GM19395 (cell line): ENCODE results near the gene SKI.
"Not testable (repeated sequence)": the region's sequence is repeated elsewhere in the genome, so short reads cannot be mapped to it uniquely, and the experiment has no call there.

ENCODE experiments used
- ATAC-seq: cut with Tn5 transposase; IDR thresholded peaks from one replicate; pipeline ENCODE4 v1.9.1; 2021; ENCODE audit warnings: mild to moderate bottlenecking, moderate library complexity; ENCODE audit not compliant: unreplicated experiment

Gene SKI

DNA sequence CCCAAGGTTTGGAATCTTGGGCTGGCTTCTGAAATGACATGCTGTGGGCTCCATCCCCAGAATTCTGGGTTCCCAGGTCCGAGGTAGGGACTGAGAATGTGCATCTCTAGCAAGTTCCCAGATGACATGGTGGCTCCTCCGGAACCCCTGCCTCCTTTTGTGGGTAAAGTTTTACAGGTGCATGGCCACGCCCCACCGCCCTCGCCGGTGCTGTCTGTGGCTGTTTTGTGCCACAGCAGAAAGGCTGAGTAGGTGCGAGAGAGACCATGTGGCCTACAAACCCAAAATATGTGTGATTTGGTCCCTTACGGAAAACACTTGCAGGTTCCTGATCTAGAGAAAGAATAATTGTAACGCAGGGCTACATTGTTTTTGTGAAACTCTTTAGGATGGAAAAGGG is 30.9 kb downstream of the SKI start:
- no peak for ATAC-seq

DNA sequence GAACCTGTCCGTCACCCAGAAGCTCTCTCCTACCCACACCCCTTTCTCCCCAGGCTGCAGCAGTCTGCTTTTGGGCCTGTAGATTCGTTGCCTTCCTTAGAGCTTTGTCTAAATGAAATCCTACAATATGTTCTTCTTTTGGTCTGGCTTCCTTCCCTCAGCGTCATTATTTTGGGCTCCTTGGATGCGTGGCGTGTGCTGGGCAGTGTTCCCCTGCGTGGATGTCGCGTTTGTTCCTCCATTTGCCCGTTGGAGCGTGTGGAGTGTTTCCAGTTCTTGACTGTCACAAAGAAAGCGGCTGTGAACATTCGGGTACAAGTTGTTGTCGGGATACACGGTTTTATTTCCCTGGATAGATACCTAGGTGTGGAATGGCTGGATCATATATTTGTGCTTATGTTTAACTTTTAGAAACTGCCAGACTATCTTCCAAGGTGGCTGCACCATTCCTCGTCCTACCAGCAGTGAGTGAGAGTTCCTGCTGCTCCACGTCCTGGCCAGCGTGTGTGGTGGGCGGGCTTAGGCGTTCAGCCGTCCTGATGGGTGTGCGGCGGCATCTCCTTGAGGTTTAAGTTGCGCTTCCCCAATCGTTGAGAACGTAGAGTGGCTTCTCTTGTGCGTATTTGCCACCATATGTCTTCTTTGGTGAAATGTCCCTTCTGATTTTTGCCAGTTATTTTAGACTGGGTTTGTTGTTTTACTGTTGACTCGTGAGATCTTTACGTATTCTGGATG is 31.7 kb downstream of the SKI start:
- ATAC-seq: no peak

DNA sequence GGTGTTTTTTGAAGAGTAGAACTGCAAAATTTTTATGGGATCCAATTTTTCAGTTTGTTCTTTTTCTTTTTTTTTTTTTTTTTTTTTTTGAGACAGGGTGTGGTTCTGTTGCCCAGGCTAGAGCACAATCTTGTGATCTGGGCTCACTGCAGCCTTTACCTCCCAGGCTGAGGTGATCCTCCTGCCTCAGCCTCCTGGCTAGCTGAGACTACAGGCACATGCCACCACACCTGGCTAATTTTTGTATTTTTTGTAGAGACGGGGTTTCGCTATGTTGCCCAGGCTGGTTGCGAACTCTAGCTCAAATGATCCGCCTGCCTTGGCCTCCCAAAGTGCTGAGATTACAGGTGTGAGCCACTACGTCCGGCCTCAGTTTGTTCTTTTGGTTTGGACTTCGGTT is 32.4 kb downstream of the SKI start:
- ATAC-seq: not testable (repeated sequence)

DNA sequence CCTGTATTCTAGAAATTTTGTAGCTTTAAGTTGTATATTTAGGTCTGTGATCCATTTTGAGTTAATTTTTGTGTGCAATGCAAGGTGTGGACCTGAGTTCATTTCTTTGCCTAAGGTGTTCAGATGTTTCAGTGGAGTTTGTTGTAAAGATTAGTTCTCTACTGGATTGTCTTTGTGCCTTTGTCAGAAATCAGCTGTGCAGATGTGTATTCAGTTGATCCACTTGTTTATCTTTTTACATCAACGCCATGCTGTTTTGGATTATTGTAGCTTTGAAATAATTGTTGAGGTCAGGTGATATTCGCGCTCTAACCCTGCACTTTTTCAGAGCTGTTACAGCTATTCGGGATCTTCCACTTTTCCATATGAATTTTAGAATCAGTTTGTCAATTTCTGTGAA is 32.8 kb downstream of the SKI start:
- ATAC-seq: no peak

DNA sequence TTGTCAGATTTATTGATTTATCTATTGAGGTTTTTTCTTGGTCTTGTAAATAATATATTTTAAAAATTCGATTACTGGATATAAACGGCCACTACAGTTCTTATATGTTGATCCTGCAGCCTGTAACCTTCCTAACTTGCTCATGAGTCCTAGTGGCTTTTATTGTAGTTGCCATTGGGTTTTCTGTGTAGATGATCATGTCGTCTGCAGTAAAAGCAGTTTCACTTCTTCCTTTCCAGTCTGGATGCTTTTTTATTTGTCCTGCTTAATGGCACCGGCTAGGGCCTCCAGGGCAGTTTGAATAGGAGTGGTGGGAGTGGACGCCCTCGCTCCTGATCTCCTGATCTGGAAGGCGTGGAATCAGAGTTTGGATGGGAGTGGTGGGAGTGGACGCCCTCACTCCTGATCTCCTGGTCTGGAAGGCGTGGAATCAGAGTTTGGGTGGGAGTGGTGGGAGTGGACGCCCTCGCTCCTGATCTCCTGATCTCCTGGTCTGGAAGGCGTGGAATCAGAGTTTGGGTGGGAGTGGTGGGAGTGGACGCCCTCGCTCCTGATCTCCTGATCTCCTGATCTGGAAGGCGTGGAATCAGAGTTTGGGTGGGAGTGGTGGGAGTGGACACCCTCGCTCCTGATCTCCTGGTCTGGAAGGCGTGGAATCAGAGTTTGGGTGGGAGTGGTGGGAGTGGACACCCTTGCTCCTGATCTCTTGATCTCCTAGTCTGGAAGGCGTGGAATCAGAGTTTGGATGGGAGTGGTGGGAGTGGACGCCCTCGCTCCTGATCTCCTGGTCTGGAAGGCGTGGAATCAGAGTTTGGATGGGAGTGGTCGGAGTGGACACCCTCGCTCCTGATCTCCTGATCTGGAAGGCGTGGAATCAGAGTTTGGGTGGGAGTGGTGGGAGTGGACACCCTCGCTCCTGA is 33.6 kb downstream of the SKI start:
- not testable (repeated sequence) for ATAC-seq

DNA sequence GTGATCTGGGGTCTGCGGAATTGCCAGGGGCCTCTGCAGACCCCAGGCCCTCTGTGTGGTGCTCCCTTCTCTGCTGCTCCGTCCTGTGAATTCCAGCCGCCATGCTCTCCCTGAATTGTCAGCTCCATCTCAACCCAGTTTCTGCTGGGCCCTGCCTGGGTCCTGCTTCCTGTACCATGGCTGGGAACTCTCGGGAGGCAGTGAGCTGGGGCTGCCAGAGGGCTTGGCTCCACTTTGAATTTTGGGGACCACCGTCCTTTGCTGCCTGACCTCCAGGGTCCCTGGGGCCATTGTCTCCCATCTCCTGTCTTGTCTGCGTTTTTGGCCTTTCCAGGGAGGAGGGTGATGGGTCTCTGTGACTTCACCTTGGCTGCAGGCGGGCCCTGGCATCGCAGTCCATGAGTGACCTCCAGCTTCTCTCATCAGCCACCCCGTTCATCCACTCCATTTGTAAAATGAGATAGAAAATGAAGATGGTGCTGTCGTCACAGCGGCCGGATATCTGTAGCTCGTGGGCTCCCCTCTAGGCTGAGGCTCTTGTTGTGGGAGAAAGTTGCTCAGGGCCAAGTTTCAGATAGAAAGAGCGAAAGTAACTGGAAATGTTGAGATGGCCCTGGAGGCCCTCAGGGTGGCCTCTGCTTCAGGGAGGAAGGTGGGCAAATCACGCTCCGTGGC is 38.3 kb downstream of the SKI start:
- no peak for ATAC-seq

DNA sequence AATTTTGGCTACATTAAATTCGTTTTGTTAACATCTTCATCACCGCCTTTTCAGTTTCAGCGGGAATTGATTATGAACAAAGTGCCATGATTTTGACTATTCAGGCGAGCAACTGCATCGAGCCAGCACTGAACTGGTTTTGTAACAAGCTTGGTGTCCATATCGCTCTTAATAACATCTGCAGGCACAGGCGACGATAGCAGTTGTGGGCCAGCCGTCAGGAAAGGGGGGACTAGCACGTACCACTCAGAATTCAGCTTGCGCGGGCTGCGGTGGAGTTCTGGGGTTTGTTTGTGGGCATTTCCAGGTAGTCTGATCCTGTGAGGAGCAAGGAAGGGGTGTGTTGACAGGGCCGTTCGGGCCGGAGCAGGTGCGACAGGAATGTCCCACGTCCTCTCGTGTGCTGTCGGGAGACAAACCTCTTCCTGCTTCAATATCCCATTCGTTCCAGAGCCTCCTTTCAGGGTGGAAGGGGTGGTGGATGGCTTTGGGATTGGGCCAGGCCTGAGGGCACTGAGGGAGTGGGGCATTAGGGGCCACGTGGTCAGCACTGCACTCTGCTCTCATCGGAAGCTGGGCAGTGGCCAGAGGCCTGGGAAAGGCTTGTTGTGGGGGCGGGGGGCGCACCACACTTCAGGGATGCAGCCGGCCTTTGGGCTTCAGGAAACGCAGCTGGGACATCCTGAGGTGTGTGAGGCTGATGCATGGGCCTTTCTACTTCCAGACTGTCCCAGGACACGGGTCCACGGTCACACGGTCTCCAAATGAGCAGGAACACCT is 39.1 kb downstream of the SKI start:
- ATAC-seq: no peak

DNA sequence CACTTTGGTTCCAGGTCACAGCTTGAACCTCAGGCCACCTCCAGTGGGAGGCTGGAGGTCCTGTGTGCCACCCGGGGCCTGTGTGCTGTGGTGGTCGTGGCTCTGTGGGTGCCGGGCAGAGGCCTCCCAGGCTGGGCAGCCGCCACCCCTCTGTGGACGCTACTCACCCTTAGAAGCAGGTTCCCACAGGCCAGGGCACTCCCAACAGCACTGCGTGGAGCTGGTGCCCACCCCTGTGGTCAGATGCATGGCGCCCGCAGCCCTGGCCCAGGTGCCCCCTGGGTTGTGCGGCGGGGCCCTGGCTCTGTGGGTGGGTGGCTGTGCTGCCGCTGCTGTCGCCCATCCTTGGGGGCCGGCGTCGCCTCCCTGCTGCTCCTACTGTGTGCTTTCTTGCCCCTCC is 39.7 kb downstream of the SKI start:
- no peak for ATAC-seq

DNA sequence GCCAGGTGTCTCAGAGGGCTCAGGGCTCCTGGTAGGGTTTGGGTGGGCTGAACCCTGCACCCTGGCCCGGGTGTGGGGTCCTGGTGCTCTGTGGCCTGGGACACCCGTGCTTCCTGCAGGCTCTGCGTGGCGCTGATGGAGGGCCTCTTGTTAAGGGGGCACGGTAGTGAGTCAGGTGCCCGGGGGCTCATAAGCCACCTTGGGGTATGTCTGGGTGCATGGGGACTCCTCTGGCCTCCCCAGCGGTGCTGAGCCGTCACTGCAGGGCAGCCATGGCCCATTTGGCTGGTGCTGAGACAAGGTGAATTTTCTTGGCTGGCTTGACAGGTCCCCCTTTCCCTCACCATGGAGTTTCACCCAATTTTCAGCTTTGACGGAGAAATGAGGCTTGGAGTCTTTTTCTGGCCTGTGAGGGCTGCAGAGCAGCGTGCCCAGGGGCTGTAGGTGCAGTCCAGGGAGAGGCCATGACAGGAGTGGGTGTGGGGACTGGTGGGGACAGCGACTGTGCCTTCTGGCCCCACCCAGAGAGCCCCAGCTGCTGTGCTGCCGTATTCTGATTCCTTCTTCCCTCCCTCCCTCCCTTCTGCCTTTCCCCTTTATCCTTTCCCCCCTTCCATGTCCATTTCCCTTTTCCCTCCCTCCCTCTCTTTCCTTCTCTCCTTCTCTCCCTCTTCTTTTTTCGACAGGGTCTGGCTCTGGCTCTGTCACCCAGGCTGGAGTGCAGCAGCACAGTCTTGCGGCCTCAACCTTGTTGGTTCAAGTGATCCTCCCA is 40.4 kb downstream of the SKI start:
- ATAC-seq: no peak

DNA sequence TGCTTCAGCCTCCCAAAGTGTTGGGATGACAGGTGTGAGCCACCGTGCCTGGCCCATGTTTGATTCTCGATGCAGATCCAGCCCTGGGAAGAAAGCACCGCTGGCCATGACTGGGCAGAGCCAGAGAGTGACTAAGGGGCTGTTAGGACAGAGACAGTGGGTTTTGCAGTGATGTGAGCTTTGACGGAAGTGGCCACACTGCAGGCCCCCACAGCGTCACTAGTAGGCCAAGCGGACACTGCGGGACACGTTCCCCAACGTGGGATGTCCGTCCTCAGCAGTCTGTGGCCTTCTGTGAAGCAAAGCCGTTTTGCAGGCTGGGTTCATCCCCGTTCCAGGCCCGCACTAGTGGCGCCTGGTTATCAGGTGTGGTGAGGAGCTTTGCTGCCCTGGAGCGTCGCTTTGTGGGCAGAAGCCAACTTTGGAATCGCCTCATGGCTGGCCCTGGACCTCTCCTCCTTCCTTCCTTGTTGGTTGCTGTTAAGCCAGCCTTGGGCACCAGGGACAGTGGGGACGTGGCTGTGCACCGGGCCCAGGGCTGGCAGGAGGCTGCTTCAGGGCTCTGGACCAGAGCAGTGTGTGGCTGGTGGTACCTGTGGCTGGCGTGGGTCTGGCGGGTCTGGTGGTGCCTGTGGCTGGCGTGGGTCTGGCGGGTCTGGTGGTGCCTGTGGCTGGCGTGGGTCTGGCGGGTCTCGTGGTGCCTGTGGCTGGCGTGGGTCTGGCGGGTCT is 41.2 kb downstream of the SKI start:
- ATAC-seq: no peak

DNA sequence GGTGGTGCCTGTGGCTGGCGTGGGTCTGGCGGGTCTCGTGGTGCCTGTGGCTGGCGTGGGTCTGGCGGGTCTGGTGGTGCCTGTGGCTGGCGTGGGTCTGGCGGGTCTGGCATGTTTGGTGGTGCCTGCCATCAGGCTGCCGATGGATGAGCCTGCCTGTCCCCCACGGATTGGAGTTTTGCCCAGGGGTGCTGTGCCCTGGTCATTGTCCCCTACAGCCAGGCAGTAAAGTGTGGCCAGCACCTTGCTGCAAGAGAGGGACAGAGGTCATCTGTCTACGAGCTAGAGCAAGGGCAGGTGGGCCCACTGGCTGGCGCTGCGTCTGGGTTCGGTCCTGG is 41.8 kb downstream of the SKI start:
- no peak for ATAC-seq

DNA sequence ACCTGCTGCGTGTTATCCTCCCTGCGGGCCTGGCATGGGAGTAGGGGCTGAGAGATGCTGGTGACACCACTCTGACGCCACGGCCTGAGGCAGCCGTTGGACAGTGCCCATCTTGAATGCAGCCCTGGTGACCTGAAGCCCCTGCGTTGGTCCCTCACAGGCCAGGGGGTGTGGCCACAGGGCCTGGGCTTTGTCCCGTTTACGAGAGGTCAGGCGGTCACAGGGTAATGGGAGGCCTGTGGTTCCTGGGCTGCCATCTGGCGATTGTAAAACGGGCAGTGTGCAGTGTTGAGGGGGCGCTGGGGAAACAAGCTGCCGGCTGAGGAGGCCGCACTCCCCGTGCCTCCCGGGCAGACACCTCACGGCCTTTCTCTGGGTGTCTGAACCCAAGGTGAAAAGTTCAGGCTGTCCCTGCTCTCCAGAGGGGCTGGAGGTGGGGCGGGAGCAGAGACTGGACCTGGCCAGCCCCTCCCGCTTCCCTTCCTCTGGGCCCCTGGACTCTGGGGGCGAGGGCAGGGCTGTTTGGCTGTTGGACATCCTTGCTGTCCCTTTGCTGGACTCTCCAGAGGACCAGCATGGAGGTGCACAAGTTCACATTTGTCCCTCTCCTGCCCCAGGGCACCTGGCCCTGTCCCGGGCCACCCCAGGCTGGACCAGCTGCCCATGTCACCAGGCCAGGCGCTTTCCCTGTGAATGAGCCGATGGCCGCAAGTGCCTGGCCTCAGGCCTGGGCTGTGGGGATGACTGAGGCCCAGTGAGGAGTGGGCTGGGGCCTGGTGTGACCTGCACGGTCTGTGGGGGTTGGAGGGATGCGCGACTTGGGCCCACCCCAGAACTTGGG is 42.4 kb downstream of the SKI start:
- no peak for ATAC-seq

DNA sequence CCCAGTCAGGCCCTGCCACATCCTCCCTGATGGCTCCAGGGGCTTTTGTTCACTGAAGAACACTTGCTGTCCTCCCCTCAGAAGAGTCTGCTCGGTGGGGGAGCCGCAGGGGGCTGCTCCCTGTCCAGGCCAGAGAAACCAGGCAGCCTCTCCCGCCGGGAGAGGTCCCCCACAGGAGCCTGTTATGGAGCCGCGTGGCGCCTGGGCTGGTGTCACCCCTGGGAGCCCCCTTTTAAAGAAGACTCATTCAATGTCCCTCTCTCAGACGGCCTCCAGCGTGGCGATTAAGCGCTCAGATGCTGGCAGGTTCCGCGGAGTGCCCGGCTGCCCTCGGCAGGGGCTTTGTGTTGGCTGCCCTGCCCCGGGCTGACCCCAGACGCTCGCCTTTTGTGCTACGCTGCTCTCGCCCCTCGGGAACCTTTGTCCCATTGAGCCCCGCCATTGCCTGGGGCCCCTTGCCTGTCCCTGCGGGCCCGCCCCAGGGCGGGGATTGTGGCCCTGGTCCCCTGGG is 43.1 kb downstream of the SKI start:
- ATAC-seq: no peak

DNA sequence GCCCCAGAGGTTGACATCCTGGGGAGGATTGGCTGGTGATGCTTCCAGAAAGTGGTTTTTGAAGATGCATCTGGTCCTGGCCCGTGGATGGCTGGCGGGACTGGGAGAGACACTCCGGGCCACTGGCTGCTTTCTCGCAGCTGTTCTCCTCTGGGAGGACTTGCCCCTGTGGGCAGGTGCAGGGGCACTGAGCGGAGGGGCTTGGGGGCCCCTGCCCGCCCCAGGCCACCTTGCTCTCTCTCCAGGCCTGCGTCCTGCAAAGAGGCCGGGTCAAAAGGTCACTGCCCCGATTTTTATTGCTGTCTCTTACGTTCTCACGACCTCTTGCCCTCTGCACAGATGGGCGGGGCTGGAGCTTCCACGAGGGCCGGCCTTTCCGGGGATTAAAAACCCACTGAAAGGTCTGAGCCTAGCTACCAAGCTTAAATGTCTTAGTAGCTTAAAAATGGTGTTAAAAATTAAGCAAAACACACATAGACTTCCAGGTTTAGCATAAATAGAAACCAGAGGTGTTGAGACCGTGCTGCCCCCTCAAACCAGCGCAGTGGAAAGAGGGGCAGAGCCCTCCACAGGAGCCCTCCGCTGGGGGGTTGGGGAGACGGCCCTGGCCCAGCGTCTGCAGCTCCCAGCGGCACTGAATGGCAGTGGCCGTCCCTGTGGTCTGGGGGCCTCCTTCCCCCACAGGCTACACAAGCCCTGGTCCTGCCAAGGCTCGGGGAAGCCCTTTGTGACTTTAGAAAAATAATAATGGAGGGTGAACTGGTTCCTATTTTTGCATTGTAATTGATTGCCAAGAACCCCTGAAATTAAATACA is 43.9 kb downstream of the SKI start:
- no peak for ATAC-seq

DNA sequence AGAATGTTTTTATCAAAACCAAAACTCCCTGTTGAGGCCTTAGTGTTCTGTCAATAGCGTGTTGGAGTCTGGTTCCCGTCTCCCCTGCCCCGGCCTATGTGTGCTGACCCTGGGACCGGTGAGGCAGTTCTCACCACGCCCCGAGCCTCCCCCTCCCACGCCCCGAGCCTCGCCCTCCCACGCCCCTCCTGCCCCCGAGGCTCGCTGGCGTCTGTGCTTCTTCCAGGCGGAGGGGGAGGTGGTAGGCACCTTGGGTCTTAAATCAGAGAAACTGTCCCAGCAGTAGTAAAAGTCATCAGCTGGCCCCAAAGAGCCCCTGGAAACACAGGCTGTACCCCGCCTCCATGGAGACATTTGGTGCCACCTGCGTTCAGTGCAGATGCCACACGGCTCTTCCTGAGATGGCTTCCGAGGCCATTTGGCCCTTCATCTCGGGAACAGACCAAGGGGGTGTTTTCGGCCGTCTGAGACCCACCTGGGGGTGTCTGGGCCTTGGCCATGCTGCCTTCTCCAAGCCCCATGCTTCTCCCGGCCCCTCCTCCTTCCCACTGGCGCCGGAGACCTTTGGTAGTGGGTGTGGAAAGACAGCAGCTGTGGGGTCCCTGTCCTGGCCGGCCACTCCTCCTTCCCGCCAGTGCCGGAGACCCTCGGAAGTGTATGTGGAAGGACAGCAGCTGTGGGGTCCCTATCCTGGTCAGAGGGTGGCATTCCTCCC is 44.7 kb downstream of the SKI start:
- no peak for ATAC-seq

DNA sequence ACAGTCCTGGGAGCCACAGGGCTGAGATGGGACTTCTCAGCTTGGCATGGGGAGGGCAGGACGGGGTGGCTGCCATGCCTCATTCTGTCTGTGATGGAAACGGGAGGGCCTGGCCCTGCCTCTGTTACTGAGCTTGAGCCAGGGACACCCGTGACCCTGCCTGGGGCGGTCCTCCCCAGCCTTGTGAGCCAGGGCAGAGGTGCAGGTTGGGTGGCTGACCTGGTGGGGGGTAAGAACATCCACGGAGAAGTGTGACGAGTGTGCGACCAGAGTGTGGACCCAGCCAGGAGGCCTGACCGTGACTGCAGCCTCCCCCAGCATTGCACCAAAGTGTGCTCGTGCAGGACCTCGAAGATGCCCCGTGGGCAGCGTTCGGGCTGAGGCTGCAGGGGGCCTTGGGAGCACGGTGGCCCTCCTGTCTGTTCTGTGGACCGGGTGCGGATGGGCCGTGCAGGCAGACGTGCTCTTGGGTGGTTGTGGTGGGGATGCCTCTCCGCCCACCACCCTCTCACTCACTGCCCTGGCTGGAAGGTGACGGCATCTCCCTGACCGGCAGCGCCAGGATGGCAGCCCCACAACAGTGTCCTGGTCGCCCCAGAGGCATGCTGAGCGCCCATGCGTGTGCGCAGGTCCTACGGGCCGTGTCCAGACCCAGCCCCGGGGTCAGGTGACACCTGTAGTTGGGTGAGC is 45.4 kb downstream of the SKI start:
- no peak for ATAC-seq
